CD4-positive, alpha-beta T cell treated with Interleukin-17A for 4 hours (primary cell): ENCODE results near the gene PHACTR3.
"Not testable (repeated sequence)": the region's sequence is repeated elsewhere in the genome, so short reads cannot be mapped to it uniquely, and the experiment has no call there.

ENCODE experiments used
- DNase-seq: peaks from one replicate; pipeline ENCODE4 v3.0.0-alpha.2; 2020; ENCODE audit warnings: mixed read lengths

The PHACTR3 gene

DNA sequence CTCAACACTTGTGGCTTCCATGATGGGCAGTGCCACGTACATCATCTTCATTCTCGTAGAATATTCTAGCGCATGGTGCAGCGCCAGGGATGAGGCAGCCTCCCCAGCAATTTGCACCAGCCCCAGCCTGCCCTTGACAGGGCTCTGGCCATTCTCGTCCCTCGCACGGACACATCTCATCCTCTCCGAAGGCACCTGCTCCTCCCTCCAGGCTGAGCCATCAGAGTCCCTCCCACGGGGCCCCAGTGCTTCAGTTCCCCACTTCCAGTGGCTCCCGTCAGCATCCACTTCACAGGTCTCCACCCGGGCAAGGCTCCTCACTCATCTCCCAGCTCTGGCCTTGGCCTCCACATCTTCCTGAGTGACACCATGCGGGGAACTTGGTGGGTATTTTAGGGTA is 13.3 kb upstream of the PHACTR3 start:
- no peak for DNase-seq

DNA sequence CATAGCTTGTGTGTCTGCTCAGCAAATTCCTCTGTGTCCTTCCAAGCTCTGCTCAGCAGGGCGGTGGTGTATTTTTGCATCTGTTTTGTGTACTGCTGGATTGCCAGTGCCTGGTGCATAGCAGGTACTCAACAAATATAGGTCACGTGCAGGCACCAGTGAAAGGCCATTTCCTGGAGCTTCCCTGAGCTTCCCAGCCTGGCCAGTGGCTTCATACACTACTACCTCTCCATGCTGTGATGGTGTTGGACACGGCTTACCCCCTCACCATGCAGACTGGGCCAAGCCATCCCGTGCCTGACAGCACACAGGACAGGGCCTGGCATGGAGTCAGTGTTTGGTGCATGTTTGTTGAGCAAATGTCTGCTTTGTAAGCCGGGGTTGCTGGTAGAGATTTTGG is 7.7 kb upstream of the PHACTR3 start:
- no peak for DNase-seq

DNA sequence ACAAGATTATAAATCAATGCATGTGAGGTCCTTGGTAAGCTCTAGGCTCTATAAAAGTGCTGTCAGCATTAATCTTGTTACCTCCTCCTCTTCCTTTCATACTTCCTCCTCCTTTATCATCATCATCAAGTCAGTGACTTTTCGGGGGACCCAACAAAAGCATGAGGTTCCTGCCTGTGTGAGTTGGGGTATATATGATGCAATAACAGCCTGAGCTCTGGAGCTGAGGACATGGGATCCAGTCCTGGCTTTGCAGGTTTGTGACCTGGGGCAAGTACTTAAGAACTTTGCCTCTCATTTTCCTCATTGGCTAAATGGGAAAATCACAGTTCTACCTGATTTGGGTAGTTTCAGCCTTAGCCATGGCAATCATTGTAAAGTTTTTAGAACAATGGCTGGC is 7.1 kb upstream of the PHACTR3 start:
- DNase-seq: no peak

DNA sequence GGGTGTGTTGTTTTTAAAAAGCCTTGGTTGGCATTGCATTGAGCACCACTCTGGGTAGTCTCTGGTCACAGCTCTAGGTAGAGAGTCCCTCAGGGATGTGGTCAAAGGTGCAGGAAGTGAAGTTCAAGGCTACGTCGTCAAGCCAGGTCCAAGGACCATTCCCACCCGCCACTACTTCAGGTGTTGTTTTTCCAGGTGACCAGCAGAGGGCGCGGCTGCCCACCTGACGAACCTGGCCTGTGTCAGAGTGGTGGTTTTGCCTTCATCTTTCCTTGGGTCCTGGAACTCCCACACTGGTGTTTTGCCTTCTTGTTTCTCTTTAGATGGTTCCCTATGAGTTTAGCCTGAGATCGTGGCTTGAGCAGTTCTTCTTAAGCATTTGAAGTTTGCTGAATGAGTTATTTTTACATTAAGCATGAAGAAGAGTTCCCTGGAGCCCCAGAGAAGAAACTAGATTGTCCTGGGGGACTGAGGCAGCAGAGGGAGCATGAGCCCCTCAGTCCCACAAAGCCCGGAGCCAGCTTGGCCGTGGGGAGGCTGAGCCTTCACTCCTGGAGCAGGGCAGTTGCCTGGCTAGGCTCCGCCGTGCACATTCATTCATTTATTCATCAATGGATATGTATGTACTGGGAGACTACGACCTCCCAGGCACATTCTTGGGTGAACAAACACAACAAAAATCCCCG is 5.6 kb upstream of the PHACTR3 start:
- peak; percentile 37 for DNase-seq

DNA sequence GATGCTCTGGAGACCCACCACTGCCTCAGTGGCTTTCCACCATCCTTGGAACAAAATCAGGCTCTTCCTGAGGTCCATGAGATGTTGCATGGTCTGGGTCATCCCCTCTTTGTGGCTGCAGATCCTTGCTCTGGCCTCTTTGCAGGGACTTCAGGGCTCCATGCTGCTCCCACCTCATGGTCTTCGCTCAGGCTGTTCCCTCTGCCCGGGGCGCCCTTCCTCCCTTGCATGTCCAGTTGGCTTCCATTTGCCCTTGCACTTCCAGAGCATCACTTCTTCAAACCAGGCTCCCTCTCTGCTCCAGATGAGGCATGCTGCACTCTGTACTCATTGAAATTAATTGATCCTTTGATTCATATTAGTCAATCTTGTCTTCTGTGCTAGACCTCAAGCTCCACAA is 4.4 kb upstream of the PHACTR3 start:
- DNase-seq: no peak

DNA sequence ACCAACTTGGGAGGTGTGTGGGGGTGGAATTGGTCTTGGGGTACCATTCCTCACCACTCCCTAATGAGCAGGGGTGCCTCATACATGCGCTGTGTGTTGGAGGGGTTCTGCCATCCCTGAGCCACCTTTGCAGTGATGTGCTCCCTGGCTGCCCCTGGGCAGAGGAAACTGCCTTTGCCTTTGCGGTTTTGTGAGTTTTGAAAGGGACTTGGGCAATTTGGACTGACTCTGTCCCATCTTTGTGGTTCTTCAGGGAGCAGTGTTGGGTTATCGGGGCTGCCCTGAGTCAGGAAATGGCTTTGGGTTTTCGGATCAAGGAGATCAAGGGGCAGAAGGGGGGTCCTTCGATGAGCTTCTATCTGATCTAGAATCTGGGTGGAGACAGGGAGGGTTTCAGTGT is 3.9 kb upstream of the PHACTR3 start:
- no peak for DNase-seq

DNA sequence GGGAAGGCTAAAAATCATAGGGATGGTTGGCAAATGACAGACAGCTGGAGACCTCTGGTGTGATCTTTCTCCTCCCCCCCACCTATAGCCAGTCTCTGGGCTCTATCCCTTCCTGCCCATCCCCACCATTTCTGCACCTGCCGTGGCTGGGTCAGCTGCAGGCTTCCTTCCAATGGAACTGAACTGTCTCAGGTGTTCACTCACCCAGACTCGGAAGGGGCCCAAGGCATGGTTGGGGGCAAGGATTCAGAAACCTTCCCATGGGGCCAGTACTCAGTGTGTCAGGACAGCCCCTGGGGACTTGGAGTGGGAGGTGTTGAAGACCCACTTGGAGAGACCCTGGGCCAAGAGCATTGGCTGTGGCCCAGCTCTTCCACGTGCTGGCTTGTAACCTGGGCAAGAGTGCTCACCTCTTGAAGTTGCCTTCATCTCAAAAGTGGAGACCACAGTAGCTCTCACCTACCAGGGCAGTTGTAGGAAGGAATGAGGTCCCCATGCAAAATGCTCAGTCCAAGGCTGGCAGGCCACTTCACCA is 1.7 kb upstream of the PHACTR3 start:
- DNase-seq: no peak

DNA sequence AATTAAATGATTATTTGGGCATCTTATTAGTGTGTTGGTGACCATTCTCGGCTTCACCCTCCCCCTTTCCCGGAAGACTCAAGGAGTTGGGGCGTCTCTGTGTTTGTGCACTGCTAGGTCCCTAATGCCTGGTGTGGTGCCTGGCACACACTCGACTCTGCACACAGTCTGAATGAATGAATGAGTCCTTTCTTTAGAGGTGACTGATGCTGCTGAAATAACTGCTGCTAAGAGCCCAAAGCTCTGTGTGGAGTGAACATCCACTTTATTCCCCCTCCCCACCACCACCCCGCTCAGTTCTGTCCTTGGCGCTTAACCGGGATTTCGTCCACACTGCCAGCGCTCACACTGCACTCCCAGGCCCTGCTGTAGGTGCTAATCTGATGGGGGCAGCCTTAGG is 1.2 kb upstream of the PHACTR3 start:
- no peak for DNase-seq

DNA sequence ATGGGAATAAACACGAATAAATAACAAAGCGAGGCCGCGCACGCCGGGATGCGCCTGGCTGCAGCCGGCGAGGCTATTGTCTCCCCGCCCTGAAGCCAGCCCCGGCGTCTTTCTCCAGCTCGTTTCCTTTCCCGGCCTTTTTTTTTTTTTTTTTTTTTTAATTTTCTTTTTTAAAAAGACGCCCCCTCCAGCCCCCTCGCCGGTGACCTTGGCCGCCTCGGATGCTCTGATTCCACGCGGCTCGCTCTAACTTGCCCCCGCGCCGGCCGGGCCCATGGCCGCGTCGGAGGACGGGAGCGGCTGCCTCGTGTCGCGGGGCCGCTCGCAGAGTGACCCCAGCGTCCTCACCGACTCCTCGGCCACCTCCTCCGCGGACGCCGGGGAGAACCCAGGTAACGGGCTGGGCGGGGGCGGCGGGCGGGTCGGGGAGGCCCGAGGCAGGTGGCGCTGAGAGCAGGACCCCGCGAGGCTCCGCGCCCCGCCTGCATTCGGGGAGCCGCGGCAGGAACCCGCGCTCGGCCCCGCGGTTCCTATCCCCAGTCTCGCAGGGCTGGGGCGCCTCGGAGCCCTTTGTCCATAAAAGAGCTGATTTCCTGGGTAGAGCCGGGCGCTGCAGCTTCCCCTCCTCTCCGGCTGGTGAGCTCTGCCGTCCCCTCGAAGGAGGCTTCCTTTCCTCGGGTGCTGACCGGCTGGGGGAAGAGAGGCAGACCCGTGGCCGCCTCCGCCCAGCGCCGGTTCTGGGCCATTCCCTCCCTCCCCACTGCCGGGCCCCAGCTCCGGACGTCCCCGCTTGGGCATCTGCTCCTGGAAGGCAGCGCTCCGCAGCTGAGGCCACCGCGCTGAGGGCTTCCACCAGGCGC is 631 bp downstream of the PHACTR3 start:
- DNase-seq: no peak

DNA sequence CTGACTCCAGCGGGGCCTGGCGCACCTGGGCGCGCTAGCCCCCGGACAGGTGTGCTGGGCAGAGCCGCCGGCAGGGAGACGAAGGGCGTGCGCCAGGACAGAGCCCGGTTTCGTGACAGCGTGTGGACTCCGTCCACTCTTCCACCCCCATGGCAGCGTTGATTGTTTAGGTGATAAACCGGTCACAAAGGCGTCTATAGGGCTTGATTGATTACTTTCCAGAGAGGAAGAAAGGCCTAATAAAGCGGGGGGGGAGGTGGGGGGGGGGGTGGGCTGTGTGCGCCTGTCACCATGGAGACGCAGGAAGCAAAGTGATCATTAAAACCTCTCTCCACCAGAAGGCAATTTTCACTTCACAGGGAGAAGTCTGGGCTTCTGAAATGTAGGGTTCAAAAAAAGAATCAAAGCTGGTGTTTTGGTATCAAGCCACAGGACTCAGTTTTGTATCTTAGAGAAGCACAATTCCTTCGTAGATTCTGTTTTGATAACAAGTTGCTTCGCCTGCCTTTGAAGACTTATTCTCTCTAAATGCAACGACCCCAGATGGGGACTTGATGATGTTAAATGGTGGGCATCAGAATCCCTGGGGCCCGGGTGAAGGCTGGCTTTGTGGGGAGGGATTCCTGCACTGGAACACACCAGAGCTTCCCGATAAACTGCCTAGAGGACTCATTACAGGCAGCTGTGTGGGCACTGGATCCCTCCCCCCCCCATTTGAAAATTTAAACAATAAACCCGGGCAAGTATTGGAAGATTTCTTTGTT is 1.4 kb downstream of the PHACTR3 start:
- no peak for DNase-seq

DNA sequence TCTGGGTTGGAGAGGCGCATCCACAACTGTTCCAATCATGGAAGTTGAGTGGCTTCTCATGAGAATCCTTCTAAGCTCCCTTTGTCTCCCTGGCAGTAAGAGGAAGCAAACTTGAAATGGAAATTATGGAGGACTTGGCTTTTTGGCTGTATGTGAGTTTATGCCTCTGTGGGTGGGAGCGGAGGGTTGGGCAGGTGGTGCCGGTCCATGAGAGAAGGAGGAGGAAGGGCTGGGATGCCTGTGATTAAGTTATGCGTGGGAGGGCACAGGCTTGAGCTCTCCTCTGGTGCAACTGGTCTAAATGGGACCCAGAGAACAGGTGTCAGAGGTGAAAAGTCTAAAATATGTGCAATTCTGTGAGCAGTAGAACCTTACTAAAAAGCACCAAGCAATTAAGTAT is 2.2 kb downstream of the PHACTR3 start:
- DNase-seq: no peak

DNA sequence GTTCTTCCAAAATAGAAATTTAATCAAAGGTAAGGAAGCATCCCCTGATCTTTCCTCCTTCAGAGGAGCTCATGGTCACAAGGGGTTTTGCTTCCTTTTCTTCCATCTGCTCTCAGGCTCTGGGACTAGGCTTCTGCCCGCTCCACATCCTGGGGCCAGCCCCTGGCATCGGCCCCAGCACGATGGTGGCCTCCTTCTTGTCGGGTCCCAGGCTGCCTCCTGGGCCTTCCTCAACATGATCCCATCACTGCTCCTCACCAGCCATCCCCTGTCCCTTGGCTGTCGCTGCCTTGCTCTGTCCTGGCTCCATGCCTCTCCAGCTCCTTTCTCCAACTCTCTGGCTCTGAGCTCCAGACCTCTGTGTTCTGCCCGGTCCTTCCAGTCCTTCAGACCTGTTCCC is 4.1 kb downstream of the PHACTR3 start:
- DNase-seq: no peak

DNA sequence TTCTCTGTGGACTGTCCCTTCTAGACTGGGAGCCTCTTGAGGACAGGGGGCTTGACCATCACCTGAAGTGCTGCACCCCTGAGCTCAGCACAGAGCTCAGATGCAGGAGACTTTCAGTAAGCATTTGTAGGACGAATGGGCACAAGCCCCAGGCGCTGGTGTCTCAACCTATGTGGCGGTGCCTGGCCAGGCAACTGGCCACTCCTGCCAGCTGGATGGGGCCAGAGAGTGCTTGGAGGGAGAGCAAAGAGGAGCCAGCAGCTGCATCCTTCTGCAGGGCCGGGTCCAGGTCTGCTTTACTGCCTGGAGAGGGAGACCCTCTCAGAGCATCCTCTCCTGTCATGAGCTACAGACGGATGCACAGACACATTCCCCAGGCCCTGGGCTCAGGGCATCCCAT is 4.5 kb downstream of the PHACTR3 start:
- no peak for DNase-seq

DNA sequence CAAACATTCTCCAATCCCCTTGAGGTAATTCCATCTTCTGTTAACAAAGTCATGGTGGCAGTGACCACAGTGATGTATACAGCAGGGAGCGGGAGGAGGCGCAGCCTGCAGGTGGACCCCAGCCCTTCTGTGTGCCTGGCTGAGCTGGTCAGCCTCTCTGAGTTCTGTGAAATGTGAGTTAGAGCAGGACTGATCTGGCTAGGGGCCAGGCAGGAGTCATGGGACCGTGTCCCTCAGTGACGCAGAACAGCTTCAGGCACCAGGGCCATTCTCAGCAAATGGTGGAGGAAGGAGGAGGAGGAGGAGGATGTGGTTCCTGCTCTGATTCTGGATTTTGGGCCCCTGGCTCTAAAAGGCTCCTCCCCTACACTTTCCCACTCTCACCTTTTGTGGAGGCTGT is 6.9 kb downstream of the PHACTR3 start:
- DNase-seq: no peak

DNA sequence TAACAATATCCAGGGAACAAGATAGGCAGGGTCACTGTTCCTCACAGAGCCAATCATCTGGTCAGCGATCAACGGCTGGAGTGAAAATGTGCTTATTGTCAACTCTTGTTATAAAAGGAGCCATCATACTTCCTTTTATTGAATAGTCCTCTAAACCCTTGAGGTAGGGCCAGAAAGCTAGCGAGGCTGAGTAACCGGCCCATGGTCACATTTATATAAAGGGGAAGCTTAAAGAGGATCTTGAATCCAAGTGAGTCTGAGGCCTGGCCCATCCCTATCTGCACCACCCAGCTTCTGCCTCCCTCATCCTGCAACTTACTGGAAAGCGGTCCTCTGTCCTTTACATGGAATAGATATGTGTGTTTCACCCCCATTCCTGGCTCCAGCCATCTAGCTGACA is 9.5 kb downstream of the PHACTR3 start:
- DNase-seq: no peak

DNA sequence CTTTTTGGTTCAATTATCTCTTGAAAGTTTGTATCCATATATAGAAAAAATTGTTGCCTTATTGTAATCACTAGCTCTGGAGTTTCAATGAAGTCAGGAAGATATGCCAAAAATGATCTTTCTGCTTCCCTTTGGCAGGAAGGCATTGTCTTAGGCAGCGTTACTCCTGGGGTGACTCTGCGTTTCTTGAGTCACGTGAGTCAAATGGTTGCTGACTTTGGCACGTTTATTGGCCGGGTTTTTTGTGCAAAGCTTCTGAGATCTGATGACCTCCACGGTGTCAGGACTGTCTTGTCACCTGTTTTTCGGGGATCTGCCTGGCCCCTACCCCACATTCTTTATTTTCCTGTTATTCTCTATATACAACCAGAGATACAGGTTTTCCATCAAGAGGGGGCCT is 10.4 kb downstream of the PHACTR3 start:
- no peak for DNase-seq

DNA sequence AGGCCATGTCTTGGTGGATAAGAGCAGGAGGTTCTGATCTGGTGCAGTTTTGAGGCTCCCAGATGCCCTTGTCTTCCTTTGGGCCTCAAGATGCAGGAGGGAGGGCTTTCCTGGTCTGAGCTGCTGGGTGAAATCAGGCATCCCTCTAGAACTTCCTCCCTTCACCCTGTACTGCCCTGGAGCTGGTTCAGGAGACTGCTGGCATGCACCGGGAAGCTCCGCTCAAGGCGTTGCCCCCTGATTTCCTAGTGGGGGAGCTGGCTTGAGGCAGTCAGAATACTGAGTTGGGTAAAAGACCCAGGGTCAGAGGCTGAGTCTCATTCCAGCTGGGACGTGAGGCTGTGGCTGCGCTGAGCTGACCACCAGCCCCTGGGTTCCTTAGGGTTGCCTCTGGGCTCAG is 12.0 kb downstream of the PHACTR3 start:
- no peak for DNase-seq

DNA sequence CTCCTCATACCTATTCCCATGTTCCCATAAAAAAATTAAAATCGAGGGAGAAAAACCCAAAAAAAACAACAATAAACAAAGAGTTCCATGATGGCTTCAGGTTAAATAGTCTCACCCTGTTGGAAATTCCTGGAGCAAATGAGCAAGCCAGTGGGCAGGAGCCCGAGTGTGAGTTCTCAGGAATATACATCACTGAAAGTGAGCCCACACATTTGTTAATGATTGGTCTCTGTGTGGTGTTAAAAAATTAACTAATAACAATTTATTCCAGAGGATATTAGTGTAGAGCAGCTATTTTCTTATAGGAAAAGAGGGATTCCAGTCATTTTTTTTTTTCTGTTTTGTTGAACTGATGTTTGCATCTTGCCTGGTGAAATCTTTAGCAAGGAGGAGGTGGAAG is 12.9 kb downstream of the PHACTR3 start:
- no peak for DNase-seq

DNA sequence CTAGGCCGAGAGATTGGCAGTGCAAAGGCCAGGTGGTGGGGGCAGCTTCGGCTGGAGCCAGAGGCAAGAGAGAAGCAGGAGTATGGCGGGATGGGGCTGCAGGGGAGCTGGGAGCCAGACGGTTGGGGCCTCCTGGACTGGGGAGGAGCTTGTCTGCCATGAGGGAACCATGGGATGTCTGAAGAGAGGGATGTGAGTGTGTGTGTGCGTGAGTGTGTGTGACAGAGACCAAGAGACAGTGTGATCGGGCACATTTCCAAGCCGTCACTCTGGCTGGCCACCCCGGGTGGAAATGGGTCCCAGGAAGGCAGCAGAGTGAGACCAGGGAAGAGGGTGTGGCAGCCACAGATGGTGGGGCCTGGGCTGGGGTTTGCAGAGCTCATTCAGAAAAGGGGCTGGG is 13.8 kb downstream of the PHACTR3 start:
- DNase-seq: no peak

DNA sequence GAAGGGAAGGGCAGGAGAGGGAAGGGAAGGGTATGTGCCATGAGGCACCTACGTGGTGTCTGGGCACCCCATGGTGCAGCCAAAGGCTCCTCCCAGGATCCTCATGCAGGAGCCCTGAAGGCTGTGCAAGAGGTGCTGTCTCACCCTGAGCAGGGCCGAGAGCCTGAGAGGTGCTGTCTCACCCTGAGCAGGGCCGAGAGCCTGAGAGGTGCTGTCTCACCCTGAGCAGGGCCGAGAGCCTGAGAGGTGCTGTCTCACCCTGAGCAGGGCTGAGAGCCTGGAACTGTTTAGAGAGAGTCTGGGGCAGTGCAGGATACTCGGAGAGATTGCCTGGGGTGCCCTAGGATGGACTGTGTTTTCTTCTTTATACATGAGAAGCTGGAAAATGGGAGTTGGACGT is 14.2 kb downstream of the PHACTR3 start:
- not testable (repeated sequence) for DNase-seq

DNA sequence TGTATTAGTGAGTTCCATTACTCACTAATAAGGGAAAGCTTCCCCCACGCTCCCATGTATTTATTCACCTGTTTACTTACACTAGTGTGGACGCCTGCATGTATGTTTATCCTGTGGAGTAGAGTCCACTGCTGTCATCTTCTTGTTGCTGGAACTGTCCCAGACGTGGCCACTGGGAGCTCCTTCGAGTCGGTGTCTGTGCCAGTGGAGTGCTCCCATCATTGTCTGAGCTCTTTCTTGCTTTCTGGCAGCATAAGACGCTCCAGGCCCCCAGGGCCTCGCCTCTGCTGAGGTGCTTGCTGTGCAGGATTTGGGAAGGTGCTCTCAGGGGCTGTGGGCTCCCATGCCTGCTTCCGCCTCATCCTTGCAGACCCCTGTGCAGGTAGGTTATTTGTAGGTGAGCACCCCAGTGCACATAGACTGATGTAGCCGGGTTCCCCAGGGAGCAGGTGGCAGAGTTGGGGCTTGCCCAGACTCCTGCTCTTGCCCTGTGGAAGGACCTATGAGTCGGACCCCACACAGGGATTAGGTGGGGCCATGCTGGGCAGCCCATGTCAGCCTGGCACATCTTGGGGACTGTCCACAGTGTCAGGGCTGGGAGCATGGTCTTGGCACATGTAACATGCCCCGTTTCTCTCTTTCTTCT is 16.6 kb downstream of the PHACTR3 start:
- no peak for DNase-seq

DNA sequence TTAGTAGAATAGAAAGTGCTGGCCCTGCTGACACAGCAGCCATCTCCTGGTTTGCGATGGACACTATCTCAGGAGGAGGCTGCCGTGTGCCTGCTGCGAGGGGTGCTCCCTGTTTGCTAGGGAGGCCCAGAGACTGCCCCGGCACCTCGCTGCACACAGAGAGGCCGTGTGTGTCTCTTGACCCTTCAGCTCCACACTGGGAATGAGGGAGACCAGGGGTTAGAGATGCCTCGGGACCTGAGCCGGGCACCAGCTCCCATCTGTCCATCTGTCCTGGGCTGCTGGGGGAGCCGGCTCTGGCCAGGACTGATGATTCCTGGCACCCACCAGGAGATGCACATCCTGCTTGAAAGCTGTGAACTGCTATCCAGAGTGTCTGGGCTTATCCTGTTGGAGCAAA is 18.2 kb downstream of the PHACTR3 start:
- no peak for DNase-seq

DNA sequence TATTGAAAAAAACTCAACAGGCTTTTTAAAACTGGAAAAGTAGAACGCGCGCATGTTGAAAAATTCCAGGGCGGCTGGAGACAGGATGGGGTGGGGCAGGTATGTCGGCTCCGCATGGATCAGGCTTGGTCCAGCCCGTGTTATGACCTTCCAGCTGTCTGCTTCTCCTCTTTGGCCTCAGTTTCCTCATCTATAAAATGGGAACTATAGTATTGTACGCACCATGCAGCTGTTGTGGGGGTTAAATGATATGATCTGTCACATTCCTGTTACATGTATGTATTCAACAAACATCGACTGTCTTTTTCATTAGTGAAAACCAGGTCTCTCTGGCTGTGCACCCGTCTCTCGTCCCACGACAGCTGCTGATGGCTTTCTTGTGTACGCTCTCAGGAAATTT is 18.8 kb downstream of the PHACTR3 start:
- no peak for DNase-seq
